Esophagus squamous epithelium (tissue), 5 donors: ENCODE results near the gene IPCEF1. TPM values are rescaled to one million over a fixed set of nuclear protein-coding genes. Genes with fewer than 3 reads are reported as not detected.

ENCODE experiments used
- DNase-seq: peaks from one replicate; lab custom pipeline; 2025; lab: John Stamatoyannopoulos, UW
- H3K27ac ChIP-seq, 4 donors: fragments of 200-600 bp; sonication (generic); one replicate each; pipeline ENCODE4 v1.5.1; 2016 to 2019; ENCODE audit warnings: mild to moderate bottlenecking in 1 of 4
- H3K27me3 ChIP-seq, 4 donors: fragments of 200-600 bp; sonication (generic); 1 replicate in 3 of 4; 2 replicates in 1 of 4; pipeline versions ENCODE4 v1.5.1 to v1.6.0; 2017 to 2021; ENCODE audit warnings: antibody characterized with exemption in 1 of 4
- H3K36me3 ChIP-seq, 3 donors: fragments of 200-600 bp; sonication (generic); one replicate each; pipeline ENCODE4 v1.5.1; 2016 to 2019
- H3K4me1 ChIP-seq, 3 donors: fragments of 200-600 bp; sonication (generic); one replicate each; pipeline ENCODE4 v1.5.1; 2017 to 2019
- H3K4me3 ChIP-seq, 4 donors: fragments of 200-600 bp; sonication (generic); 1 replicate in 3 of 4; 2 replicates in 1 of 4; pipeline ENCODE4 v1.5.1; 2016 to 2019; ENCODE audit warnings: mild to moderate bottlenecking in 2 of 4, moderate library complexity in 1 of 4
- H3K9me3 ChIP-seq, 3 donors: fragments of 200-600 bp; sonication (generic); one replicate each; pipeline ENCODE4 v1.5.1; 2016 to 2019
- POLR2A ChIP-seq, 4 donors: fragments of 450-650 bp; IDR thresholded peaks; one replicate each; pipeline ENCODE4 v1.6.1; 2017; ENCODE audit warnings: antibody characterized with exemption in 4 of 4, mild to moderate bottlenecking in 4 of 4, moderate library complexity in 3 of 4
- WGBS, 2 donors: methylation state at CpG; one replicate each; pipeline ENCODE4 v1.1.5; 2018; 5-methylcytosine and 5-hydroxymethylcytosine counted together
- intact Hi-C: fragments of 100-400 bp; cut with DNase I; formaldehyde crosslinking; loops from one replicate; pipeline ENCODE4 v1.15.0; 2022
- total RNA-seq, 4 donors: library from RNA; depleted of rRNA; stranded (reverse); fragments of >200 nt; gene quantifications; one replicate each; pipeline ENCODE4 v1.1.0, GENCODE V29; 2016
- TF ChIP-seq, protein P1 (sequence below), 6 experiments: fragments of 450-650 bp in 4 of 6; fragments of 200-600 bp in 2 of 6; sonication (generic) in 2 of 6; IDR thresholded peaks; one replicate each; pipeline ENCODE4 v1.5.1; 2016 to 2019; ENCODE audit warnings: antibody characterized with exemption in 6 of 6, mild to moderate bottlenecking in 4 of 6, moderate library complexity in 4 of 6
- donor health status: DM: yes; HTN: yes; CAD: no.

The IPCEF1 gene
- total RNA-seq, 4 donors from 2014 or later, result 1.8 to 8.1 (median 3.5) TPM

DNA sequence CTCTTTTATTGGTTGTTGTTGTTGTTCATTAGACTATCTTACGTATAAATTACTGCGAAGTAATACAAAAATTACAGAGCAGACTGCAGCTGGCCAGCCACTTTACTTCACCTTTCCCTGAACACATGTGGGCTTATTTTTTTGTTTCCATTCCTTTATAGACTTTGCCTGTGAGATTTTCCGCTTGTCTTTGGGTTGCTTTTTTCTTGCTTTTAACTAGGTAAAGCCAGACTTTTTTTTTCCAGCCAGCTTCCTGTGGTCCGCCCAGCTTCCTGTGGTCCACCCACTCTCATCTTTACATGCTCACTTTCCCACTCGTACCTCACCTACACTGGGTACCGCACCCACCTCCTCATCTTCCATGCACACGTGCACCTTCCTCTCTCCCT is 79.0 kb downstream of the IPCEF1 start:
- intact Hi-C loops, result loop anchor here (5.0 kb wide), 1 partner anchor 120 kb away; no protein-coding TSS in a partner anchor
- Histone ChIP-seq H3K36me3 (no peaks in the 10 kb centered on the region), H3K4me3 (no peak overlapping the region), H3K27ac (no peak overlapping the region), H3K27me3 (no peaks in the 10 kb centered on the region), H3K4me1 (peaks cover 0 to 13% (median 0%) of the 10 kb centered on the region in 3 donors), H3K9me3 (no peaks in the 10 kb centered on the region)
- no peak for DNase-seq
- TF ChIP-seq, protein P1, sequence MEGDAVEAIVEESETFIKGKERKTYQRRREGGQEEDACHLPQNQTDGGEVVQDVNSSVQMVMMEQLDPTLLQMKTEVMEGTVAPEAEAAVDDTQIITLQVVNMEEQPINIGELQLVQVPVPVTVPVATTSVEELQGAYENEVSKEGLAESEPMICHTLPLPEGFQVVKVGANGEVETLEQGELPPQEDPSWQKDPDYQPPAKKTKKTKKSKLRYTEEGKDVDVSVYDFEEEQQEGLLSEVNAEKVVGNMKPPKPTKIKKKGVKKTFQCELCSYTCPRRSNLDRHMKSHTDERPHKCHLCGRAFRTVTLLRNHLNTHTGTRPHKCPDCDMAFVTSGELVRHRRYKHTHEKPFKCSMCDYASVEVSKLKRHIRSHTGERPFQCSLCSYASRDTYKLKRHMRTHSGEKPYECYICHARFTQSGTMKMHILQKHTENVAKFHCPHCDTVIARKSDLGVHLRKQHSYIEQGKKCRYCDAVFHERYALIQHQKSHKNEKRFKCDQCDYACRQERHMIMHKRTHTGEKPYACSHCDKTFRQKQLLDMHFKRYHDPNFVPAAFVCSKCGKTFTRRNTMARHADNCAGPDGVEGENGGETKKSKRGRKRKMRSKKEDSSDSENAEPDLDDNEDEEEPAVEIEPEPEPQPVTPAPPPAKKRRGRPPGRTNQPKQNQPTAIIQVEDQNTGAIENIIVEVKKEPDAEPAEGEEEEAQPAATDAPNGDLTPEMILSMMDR (IDR thresholded peaks at IDR 0.05), result no peak
- no peak for TF ChIP-seq POLR2A (IDR thresholded peaks at IDR 0.05)
- 50 to 61% methylated on average over 7 of the region's 7 CpGs for WGBS, 2 donors

DNA sequence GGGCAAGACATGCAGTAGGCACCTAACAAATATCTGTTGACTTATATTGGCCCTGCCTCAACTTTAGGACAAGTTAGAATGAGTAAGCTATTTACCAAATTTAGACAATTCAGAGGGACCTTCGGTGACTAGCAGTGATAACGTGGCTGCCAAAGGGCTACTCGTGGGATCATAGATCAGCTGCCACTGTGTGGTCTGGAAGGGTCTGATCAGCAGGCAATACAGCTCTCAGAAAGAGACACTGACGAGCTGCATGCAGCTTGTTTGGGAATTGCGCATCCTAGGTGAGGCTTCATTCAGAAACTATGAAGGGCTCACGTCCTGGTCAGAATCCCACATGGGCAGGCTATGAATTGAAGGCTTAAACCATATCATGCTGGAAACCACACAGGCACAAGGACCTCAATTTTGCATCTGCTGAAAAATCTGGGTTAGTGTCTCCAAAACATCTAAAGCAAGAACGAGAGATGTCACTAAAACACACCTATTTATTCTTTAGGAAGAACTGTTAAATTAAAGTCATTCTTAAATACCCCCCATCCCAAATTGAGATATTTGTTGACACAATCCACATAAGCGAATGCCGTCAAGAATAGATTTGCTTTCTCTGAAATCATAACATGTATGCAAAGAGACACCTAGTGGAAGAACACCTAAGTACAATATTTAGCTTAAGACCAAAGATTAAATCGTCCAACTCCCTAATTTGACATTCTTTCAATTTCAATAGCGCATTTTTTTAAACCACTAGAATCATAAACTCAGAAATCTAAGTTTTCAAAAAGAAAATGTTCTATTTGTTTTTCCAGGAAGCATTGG is 79.6 kb downstream of the IPCEF1 start:
- TF ChIP-seq, protein P1 (IDR thresholded peaks at IDR 0.05), result peak; percentile 42 to 81 (median 69)
- no peak for TF ChIP-seq POLR2A (IDR thresholded peaks at IDR 0.05)
- H3K9me3 ChIP-seq, result no peaks in the 10 kb centered on the region
- H3K27ac ChIP-seq, result no peak overlapping the region
- no peak for DNase-seq
- 30 to 34% methylated on average over 10 to 11 of the region's 11 CpGs for WGBS, 2 donors
- intact Hi-C loops, result loop anchor here (5.0 kb wide), 1 partner anchor 120 kb away; no protein-coding TSS in a partner anchor
- H3K36me3 ChIP-seq, result no peaks in the 10 kb centered on the region
- H3K27me3 ChIP-seq, result no peaks in the 10 kb centered on the region
- peaks cover 0 to 13% (median 0%) of the 10 kb centered on the region in 3 donors for H3K4me1 ChIP-seq
- no peak overlapping the region for H3K4me3 ChIP-seq

DNA sequence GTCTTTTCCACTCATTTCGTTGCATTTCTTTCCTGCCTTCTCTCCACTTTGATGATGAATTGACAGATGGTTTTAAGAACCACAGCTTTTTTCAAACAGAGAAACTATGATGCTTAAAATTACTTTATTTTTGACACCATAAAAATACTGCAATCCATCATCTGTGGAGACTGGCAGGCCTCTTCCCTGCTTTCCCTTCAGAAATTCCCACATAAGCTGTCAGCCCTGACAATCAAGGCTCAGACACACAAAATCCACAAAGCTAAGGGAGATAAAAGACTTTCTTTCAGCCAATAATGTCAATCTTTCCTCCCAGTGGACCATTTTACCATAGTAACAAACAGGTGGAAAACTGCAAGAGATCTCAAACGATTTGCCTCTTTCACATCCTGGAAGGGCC is 82.4 kb downstream of the IPCEF1 start:
- H3K9me3 ChIP-seq, result no peaks in the 10 kb centered on the region
- H3K27ac ChIP-seq, result no peak overlapping the region
- intact Hi-C loops, result no loop called here
- H3K27me3 ChIP-seq, result no peaks in the 10 kb centered on the region
- no peak overlapping the region for H3K4me3 ChIP-seq
- no peak for TF ChIP-seq POLR2A (IDR thresholded peaks at IDR 0.05)
- TF ChIP-seq, protein P1 (IDR thresholded peaks at IDR 0.05), result no peak
- H3K36me3 ChIP-seq, result no peaks in the 10 kb centered on the region
- whole genome bisulfite sequencing, 2 donors, result 75 to 79% methylated on average over 2 of the region's 2 CpGs
- H3K4me1 ChIP-seq, result peaks cover 0 to 13% (median 0%) of the 10 kb centered on the region in 3 donors
- no peak for DNase-seq

DNA sequence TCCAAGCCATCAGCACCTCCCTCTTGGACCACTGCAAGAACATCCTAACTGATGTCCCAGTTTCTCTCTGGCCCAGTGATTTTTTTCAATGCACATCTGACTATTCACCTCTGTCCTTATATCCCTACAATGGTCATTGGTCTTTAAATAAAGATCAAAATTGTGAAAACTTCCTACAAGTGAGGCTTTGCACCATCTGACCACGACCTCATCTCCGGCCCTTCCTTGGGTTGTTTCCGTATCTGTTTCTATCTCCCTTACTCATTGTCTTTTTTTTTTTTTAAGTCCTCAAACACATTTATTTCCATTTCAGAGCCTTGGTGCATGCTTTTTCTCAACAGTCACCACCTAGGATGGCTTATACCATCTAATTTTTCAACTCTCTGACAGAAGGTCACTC is 88.1 kb downstream of the IPCEF1 start:
- no peak overlapping the region for H3K4me3 ChIP-seq
- WGBS, 2 donors, result 74 to 89% methylated on average over 3 of the region's 3 CpGs
- no peak overlapping the region for H3K27ac ChIP-seq
- no peaks in the 10 kb centered on the region for H3K4me1 ChIP-seq
- no peaks in the 10 kb centered on the region for H3K9me3 ChIP-seq
- DNase-seq, result no peak
- TF ChIP-seq POLR2A (IDR thresholded peaks at IDR 0.05), result no peak
- TF ChIP-seq, protein P1 (IDR thresholded peaks at IDR 0.05), result no peak
- H3K27me3 ChIP-seq, result no peaks in the 10 kb centered on the region
- H3K36me3 ChIP-seq, result no peaks in the 10 kb centered on the region
- intact Hi-C loops, result no loop called here

DNA sequence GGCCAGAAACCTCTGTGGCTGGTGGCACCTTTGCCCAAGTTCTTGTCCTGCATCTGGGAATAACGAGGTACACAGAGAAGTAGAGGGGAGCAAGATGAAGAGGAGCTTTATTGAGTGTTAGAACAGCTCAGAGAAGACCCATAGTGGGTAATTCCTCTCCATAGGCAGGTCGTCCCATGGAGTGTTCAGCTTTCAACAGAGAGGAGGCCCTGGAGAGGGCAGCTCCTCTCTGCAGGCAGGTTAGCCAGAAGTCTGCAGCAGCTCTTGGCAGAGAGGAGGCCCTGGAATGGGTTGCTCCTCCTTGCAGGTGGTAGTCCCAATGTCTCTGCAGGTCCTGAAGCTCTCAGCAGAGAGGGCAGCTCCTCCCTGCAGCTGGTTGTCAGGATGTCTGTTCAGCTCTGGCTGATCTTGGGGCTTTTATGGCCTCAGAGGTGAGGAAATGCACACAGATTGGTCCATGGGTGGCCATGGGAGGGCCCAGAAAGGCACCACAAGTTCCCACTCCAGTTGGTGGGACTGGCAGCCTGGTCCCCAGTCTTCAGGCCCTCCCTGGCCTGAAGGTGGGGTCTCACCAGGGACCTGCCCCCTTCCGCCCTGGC is 89.0 kb downstream of the IPCEF1 start:
- WGBS, 2 donors, result 87 to 90% methylated on average over 2 of the region's 3 CpGs
- H3K27ac ChIP-seq, result no peak overlapping the region
- TF ChIP-seq, protein P1 (IDR thresholded peaks at IDR 0.05), result no peak
- no peak for TF ChIP-seq POLR2A (IDR thresholded peaks at IDR 0.05)
- no peak for DNase-seq
- H3K27me3 ChIP-seq, result no peaks in the 10 kb centered on the region
- H3K36me3 ChIP-seq, result no peaks in the 10 kb centered on the region
- intact Hi-C loops, result no loop called here
- no peak overlapping the region for H3K4me3 ChIP-seq
- no peaks in the 10 kb centered on the region for H3K4me1 ChIP-seq
- no peaks in the 10 kb centered on the region for H3K9me3 ChIP-seq
